H9 (cell line): Measurements from ENCODE around the gene CDH13. TPM values are rescaled to one million over a fixed set of nuclear protein-coding genes. Genes with fewer than 3 reads are reported as not detected.

Experiments
- DNase-seq: peaks from one replicate; pipeline ENCODE4 v3.0.0-alpha.2; 2017
- H2AFZ ChIP-seq: one replicate; pipeline ENCODE4 v1.6.1; 2013; ENCODE audit warnings: mild to moderate bottlenecking, low read length, control low read depth, moderate library complexity
- H2AK5ac ChIP-seq: 2 replicates; pipeline ENCODE4 v1.6.1; 2013; ENCODE audit warnings: low read length, control low read depth, mixed read lengths; ENCODE audit not compliant: insufficient read length
- H2BK120ac ChIP-seq: one replicate; pipeline ENCODE4 v1.6.1; 2013; ENCODE audit warnings: low read depth, mild to moderate bottlenecking, low read length, control low read depth, inconsistent platforms; ENCODE audit not compliant: poor library complexity, severe bottlenecking
- H2BK12ac ChIP-seq: 2 replicates; pipeline ENCODE4 v1.6.1; 2013; ENCODE audit warnings: low read length, control low read depth, mixed read lengths, low read depth; ENCODE audit not compliant: insufficient read length
- H2BK15ac ChIP-seq: 2 replicates; pipeline ENCODE4 v1.6.1; 2013; ENCODE audit warnings: low read depth, low read length, control low read depth
- H2BK20ac ChIP-seq: one replicate; pipeline ENCODE4 v1.6.1; 2013; ENCODE audit warnings: low read depth, mild to moderate bottlenecking, low read length, control low read depth, inconsistent platforms; ENCODE audit not compliant: poor library complexity, severe bottlenecking
- H2BK5ac ChIP-seq: 2 replicates; pipeline ENCODE4 v1.6.1; 2013; ENCODE audit warnings: low read length, control low read depth, mixed read lengths; ENCODE audit not compliant: insufficient read length
- H3K14ac ChIP-seq: 2 replicates; pipeline ENCODE4 v1.6.1; 2013; ENCODE audit warnings: low read length, control low read depth; ENCODE audit not compliant: insufficient read depth
- H3K18ac ChIP-seq: 2 replicates; pipeline ENCODE4 v1.6.1; 2013; ENCODE audit warnings: low read depth, mild to moderate bottlenecking, mixed read lengths, low read length, control low read depth; ENCODE audit not compliant: insufficient read length
- H3K23ac ChIP-seq: 2 replicates; pipeline ENCODE4 v1.6.1; 2013; ENCODE audit warnings: low read length, control low read depth, mixed read lengths, low read depth; ENCODE audit not compliant: insufficient read length
- H3K23me2 ChIP-seq: 2 replicates; pipeline ENCODE4 v1.6.1; 2013; ENCODE audit warnings: low read depth, mild to moderate bottlenecking, mixed read lengths, low read length, control low read depth; ENCODE audit not compliant: insufficient read length, poor library complexity, severe bottlenecking
- H3K27ac ChIP-seq: 2 replicates; pipeline ENCODE4 v1.5.1; 2013; ENCODE audit warnings: low read length, control low read depth, mixed read lengths, low read depth; ENCODE audit not compliant: insufficient read length
- H3K27me3 ChIP-seq: 2 replicates; pipeline ENCODE4 v1.6.1; 2013; ENCODE audit warnings: low read length, control low read depth, inconsistent platforms; ENCODE audit not compliant: insufficient read depth
- H3K4ac ChIP-seq: 2 replicates; pipeline ENCODE4 v1.6.1; 2013; ENCODE audit warnings: low read depth, mild to moderate bottlenecking, control low read depth, inconsistent platforms, low read length, moderate library complexity
- H3K4me1 ChIP-seq: 2 replicates; pipeline ENCODE4 v1.6.1; 2013; ENCODE audit warnings: low read length, control low read depth, inconsistent platforms; ENCODE audit not compliant: insufficient read depth
- H3K4me2 ChIP-seq: 2 replicates; pipeline ENCODE4 v1.6.1; 2013; ENCODE audit warnings: low read length, control low read depth, mixed read lengths; ENCODE audit not compliant: insufficient read length, insufficient read depth
- H3K56ac ChIP-seq: 2 replicates; pipeline ENCODE4 v1.6.1; 2013; ENCODE audit warnings: low read depth, mild to moderate bottlenecking, mixed read lengths, low read length, control low read depth; ENCODE audit not compliant: insufficient read length
- H3K79me1 ChIP-seq: 2 replicates; pipeline ENCODE4 v1.6.1; 2013; ENCODE audit warnings: low read depth, mild to moderate bottlenecking, moderate library complexity, low read length, control low read depth, inconsistent platforms; ENCODE audit not compliant: insufficient read depth, poor library complexity, severe bottlenecking
- H3K79me2 ChIP-seq: 2 replicates; pipeline ENCODE4 v1.6.1; 2013; ENCODE audit warnings: low read length, control low read depth, inconsistent platforms; ENCODE audit not compliant: insufficient read depth
- H3K9ac ChIP-seq: 2 replicates; pipeline ENCODE4 v1.6.1; 2013; ENCODE audit warnings: low read length, control low read depth, mixed read lengths; ENCODE audit not compliant: insufficient read length; ENCODE audit errors: extremely low read depth
- H3K9me3 ChIP-seq: one replicate; pipeline ENCODE4 v1.6.1; 2013; ENCODE audit warnings: low read depth, low read length, inconsistent platforms; ENCODE audit not compliant: control insufficient read depth
- H3T11ph ChIP-seq: one replicate; pipeline ENCODE4 v1.6.1; 2013; ENCODE audit warnings: mild to moderate bottlenecking, low read length, control low read depth, inconsistent platforms
- H4K20me1 ChIP-seq: one replicate; pipeline ENCODE4 v1.6.1; 2013; ENCODE audit not compliant: control insufficient read depth, insufficient read length, insufficient read depth
- H4K5ac ChIP-seq: 2 replicates; pipeline ENCODE4 v1.6.1; 2013; ENCODE audit warnings: low read depth, mild to moderate bottlenecking, mixed read lengths, low read length, control low read depth; ENCODE audit not compliant: insufficient read length
- H4K8ac ChIP-seq: replicated peaks from 2 replicates; pipeline ENCODE4 v1.6.1; 2013; ENCODE audit warnings: low read length, control low read depth, mixed read lengths, low read depth; ENCODE audit not compliant: insufficient read length
- H4K91ac ChIP-seq: 2 replicates; pipeline ENCODE4 v1.6.1; 2013; ENCODE audit warnings: low read depth, mild to moderate bottlenecking, moderate library complexity, mixed read lengths, low read length, control low read depth; ENCODE audit not compliant: insufficient read length
- H3K27ac Mint-ChIP-seq, 3 experiments: 2 replicates in 2 of 3; 3 replicates in 1 of 3; pipeline ENCODE4 v1.8.0; 2020 to 2021; ENCODE audit warnings: mixed read lengths in 3 of 3, mild to moderate bottlenecking in 1 of 3, moderate library complexity in 1 of 3
- H3K27me3 Mint-ChIP-seq: 2 replicates; pipeline ENCODE4 v1.8.0; 2021; ENCODE audit warnings: low read depth, mild to moderate bottlenecking, moderate library complexity, mixed read lengths
- H3K36me3 Mint-ChIP-seq, 3 experiments: 2 replicates in 2 of 3; 3 replicates in 1 of 3; pipeline ENCODE4 v1.8.0; 2020 to 2021; ENCODE audit warnings: low read depth in 3 of 3, mixed read lengths in 3 of 3; ENCODE audit not compliant: insufficient read depth in 1 of 3
- H3K4me1 Mint-ChIP-seq, 2 experiments: 2 replicates each; pipeline ENCODE4 v1.8.0; 2020; ENCODE audit warnings: mixed read lengths in 2 of 2
- H3K4me3 Mint-ChIP-seq, 2 experiments: 2 replicates in 1 of 2; 3 replicates in 1 of 2; pipeline ENCODE4 v1.8.0; 2020 to 2021; ENCODE audit warnings: mild to moderate bottlenecking in 2 of 2, mixed read lengths in 2 of 2, moderate library complexity in 1 of 2
- H3K9me3 Mint-ChIP-seq, 2 experiments: 2 replicates in 1 of 2; 3 replicates in 1 of 2; pipeline ENCODE4 v1.8.0; 2020; ENCODE audit warnings: mild to moderate bottlenecking in 2 of 2, mixed read lengths in 2 of 2, moderate library complexity in 1 of 2
- whole genome bisulfite sequencing: extraction: QIAGEN DNeasy Blood & Tissue Kit; methylation state at CpG from one replicate; pipeline ENCODE4 v1.1.7; 2013; ENCODE audit warnings: missing lambda C conversion rate, low lambda C conversion rate, mixed read lengths; ENCODE audit not compliant: insufficient read length; ENCODE audit errors: extremely low coverage; 5-methylcytosine and 5-hydroxymethylcytosine counted together
- total RNA-seq: library from RNA; stranded (reverse); gene quantifications from 2 replicates; pipeline ENCODE4 v1.2.1, GENCODE V29; 2021
- TF ChIP-seq, protein P1 (sequence below): fragments of 200-600 bp; sonication (generic); conservative IDR thresholded peaks from 3 replicates; pipeline ENCODE4 v1.8.0; 2021; ENCODE audit warnings: antibody characterized with exemption, mild to moderate bottlenecking

The CDH13 gene
- total RNA-seq, 1 experiment from 2014 or later = 1.5 TPM

DNA sequence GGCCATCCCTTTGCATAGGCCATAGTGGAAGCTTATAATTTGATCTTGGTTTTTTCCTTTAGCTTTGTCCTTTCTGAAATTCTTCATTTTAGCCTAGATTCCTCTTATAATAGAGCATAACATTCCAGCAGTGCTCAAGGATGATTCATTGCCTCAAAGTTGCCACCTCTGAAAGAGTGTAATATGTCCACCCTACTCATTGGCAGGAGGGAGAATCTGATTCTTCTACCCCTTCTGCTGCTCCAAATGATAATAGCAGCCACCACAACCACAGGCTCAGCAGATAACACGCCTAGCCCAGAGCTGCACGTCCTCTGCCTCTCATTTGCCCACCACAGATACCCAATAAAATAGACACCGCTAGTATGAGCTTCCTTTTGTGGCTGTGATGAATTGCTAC lies 843.6 kb downstream of the CDH13 start:
- no peaks in the 10 kb centered on the region for H4K20me1 ChIP-seq
- no peak overlapping the region for H4K91ac ChIP-seq
- H3K56ac ChIP-seq = no peak overlapping the region
- no peaks in the 10 kb centered on the region for H3K4me1 ChIP-seq
- H2BK5ac ChIP-seq = no peak overlapping the region
- no peak overlapping the region for H3K9ac ChIP-seq
- no peaks in the 10 kb centered on the region for H3K79me2 ChIP-seq
- no peak overlapping the region for H3T11ph ChIP-seq
- H2BK20ac ChIP-seq = no peak overlapping the region
- H3K27me3 ChIP-seq = no peaks in the 10 kb centered on the region
- Mint-ChIP-seq H3K27me3 (peaks cover 9% of the 10 kb centered on the region; the same call in 1 of the 2 replicates), H3K27ac (no peak overlapping the region), H3K4me1 (no peaks in the 10 kb centered on the region), H3K9me3 (no peaks in the 10 kb centered on the region), H3K4me3 (no peak overlapping the region), H3K36me3 (no peaks in the 10 kb centered on the region)
- no peaks in the 10 kb centered on the region for H3K9me3 ChIP-seq
- H3K27ac ChIP-seq = no peak overlapping the region
- H2BK12ac ChIP-seq = no peak overlapping the region
- no peak overlapping the region for H3K4me2 ChIP-seq
- no peak overlapping the region for H4K8ac ChIP-seq
- H4K5ac ChIP-seq = no peak overlapping the region
- H3K18ac ChIP-seq = no peak overlapping the region
- H2AK5ac ChIP-seq = no peak overlapping the region
- no peak overlapping the region for H2BK120ac ChIP-seq
- TF ChIP-seq, protein P1, sequence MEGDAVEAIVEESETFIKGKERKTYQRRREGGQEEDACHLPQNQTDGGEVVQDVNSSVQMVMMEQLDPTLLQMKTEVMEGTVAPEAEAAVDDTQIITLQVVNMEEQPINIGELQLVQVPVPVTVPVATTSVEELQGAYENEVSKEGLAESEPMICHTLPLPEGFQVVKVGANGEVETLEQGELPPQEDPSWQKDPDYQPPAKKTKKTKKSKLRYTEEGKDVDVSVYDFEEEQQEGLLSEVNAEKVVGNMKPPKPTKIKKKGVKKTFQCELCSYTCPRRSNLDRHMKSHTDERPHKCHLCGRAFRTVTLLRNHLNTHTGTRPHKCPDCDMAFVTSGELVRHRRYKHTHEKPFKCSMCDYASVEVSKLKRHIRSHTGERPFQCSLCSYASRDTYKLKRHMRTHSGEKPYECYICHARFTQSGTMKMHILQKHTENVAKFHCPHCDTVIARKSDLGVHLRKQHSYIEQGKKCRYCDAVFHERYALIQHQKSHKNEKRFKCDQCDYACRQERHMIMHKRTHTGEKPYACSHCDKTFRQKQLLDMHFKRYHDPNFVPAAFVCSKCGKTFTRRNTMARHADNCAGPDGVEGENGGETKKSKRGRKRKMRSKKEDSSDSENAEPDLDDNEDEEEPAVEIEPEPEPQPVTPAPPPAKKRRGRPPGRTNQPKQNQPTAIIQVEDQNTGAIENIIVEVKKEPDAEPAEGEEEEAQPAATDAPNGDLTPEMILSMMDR = no peak
- H2AFZ ChIP-seq = no peak overlapping the region
- DNase-seq = peak; percentile 1
- WGBS = no CpG with 5 or more reads among the region's 3 CpGs
- H3K14ac ChIP-seq = no peak overlapping the region
- H2BK15ac ChIP-seq = no peak overlapping the region
- no peak overlapping the region for H3K4ac ChIP-seq
- H3K23ac ChIP-seq = no peak overlapping the region
- no peaks in the 10 kb centered on the region for H3K23me2 ChIP-seq
- no peaks in the 10 kb centered on the region for H3K79me1 ChIP-seq
